ENCODE measurements around the gene TMEM98.
"Not testable (repeated sequence)": the region's sequence is repeated elsewhere in the genome, so short reads cannot be mapped to it uniquely, and the experiment has no call there.

DNA sequence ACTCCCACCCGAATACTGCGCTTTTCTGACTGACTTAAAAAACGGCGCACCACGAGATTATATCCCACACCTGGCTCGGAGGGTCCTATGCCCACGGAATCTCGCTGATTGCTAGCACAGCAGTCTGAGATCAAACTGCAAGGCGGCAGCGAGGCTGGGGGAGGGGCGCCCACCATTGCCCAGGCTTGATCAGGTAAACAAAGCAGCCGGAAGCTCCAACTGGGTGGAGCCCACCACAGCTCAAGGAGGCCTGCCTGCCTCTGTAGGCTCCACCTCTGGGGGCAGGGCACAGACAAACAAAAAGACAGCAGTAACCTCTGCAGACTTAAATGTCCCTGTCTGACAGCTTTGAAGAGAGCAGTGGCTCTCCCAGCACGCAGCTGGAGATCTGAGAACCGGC is 40.5 kb upstream of the TMEM98 start:
- TF ChIP-seq MAFK (IDR thresholded peaks at IDR 0.05; ENCODE audit: low read depth, low read length); POLR2A (IDR thresholded peaks at IDR 0.05; ENCODE audit: low read depth, low read length); RAD21 (IDR thresholded peaks at IDR 0.05; ENCODE audit: low read length); SMC3 (IDR thresholded peaks at IDR 0.05; ENCODE audit: low read depth, low read length); RFX5 (IDR thresholded peaks at IDR 0.05; ENCODE audit: low read depth, low read length): not testable (repeated sequence)
- TF ChIP-seq, protein P1, sequence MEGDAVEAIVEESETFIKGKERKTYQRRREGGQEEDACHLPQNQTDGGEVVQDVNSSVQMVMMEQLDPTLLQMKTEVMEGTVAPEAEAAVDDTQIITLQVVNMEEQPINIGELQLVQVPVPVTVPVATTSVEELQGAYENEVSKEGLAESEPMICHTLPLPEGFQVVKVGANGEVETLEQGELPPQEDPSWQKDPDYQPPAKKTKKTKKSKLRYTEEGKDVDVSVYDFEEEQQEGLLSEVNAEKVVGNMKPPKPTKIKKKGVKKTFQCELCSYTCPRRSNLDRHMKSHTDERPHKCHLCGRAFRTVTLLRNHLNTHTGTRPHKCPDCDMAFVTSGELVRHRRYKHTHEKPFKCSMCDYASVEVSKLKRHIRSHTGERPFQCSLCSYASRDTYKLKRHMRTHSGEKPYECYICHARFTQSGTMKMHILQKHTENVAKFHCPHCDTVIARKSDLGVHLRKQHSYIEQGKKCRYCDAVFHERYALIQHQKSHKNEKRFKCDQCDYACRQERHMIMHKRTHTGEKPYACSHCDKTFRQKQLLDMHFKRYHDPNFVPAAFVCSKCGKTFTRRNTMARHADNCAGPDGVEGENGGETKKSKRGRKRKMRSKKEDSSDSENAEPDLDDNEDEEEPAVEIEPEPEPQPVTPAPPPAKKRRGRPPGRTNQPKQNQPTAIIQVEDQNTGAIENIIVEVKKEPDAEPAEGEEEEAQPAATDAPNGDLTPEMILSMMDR (conservative IDR thresholded peaks at IDR 0.05; ENCODE audit: low read depth, low read length), result not testable (repeated sequence)
- TF ChIP-seq, protein P2, sequence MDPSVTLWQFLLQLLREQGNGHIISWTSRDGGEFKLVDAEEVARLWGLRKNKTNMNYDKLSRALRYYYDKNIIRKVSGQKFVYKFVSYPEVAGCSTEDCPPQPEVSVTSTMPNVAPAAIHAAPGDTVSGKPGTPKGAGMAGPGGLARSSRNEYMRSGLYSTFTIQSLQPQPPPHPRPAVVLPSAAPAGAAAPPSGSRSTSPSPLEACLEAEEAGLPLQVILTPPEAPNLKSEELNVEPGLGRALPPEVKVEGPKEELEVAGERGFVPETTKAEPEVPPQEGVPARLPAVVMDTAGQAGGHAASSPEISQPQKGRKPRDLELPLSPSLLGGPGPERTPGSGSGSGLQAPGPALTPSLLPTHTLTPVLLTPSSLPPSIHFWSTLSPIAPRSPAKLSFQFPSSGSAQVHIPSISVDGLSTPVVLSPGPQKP (IDR thresholded peaks at IDR 0.05; ENCODE audit: borderline replicate concordance, low read depth, low read length), result not testable (repeated sequence)

Measured in IMR-90 (cell line).